GM12801 (cell line): ENCODE data around the gene IL17RC.

Source experiments
- CTCF ChIP-seq: IDR thresholded peaks from one replicate; pipeline ENCODE4 v1.5.1; 2011; ENCODE audit warnings: control low read depth; ENCODE audit not compliant: insufficient read length; ENCODE audit errors: extremely low read depth

Gene IL17RC

GRCh38 chr3:9915254-9916141 is 1.4 kb upstream of the IL17RC start:
- TF ChIP-seq CTCF, result no peak

- no peak for TF ChIP-seq CTCF
Measured at GRCh38 chr3:9916346-9916733, 558 bp upstream of the IL17RC start.

- TF ChIP-seq CTCF, result no peak
Measured at GRCh38 chr3:9917820-9918219, 922 bp downstream of the IL17RC start.

- no peak for TF ChIP-seq CTCF
Measured at GRCh38 chr3:9918261-9919038, 1.6 kb downstream of the IL17RC start.

- TF ChIP-seq CTCF, result no peak
Measured at GRCh38 chr3:9928158-9928557, 11.3 kb downstream of the IL17RC start.

- no peak for TF ChIP-seq CTCF
Measured at GRCh38 chr3:9930804-9931418, 14.0 kb downstream of the IL17RC start.

GRCh38 chr3:9932535-9932842 is 15.6 kb downstream of the IL17RC start:
- TF ChIP-seq CTCF, result no peak
